ENCODE results near the gene DAD1.
A peak's percentile ranks its signal among the peaks of the same experiment; 100 is the strongest.

The DAD1 gene

GRCh38 chr14:22614240-22614799, 25.3 kb upstream of the DAD1 start:
- Histone ChIP-seq H3K27me3 (ENCODE audit: insufficient read depth, low read length) (no peaks in the 10 kb centered on the region), H3K4me1 (ENCODE audit: insufficient read depth, low read length) (peaks cover 10% of the 10 kb centered on the region), H3K4me3 (ENCODE audit: low read length) (no peak overlapping the region), H3K9me3 (ENCODE audit: insufficient read depth, low read depth, low read length) (no peaks in the 10 kb centered on the region), H3K27ac (ENCODE audit: low read depth, low read length) (peak overlapping the region; percentile 21), H3K36me3 (ENCODE audit: insufficient read depth, low read length) (peaks cover 25% of the 10 kb centered on the region), H3K9ac (ENCODE audit: low read depth, low read length) (no peak overlapping the region)
- 64% methylated on average over 6 of the region's 6 CpGs for WGBS

- Histone ChIP-seq H3K4me1 (ENCODE audit: insufficient read depth, low read length) (peaks cover 10% of the 10 kb centered on the region), H3K27ac (ENCODE audit: low read depth, low read length) (no peak overlapping the region), H3K4me3 (ENCODE audit: low read length) (no peak overlapping the region), H3K9ac (ENCODE audit: low read depth, low read length) (no peak overlapping the region), H3K36me3 (ENCODE audit: insufficient read depth, low read length) (peaks cover 27% of the 10 kb centered on the region), H3K9me3 (ENCODE audit: insufficient read depth, low read depth, low read length) (no peaks in the 10 kb centered on the region), H3K27me3 (ENCODE audit: insufficient read depth, low read length) (no peaks in the 10 kb centered on the region)
- 67% methylated on average over 2 of the region's 3 CpGs for WGBS
Measured at GRCh38 chr14:22613736-22614239, 24.8 kb upstream of the DAD1 start.

- Histone ChIP-seq H3K9ac (ENCODE audit: low read depth, low read length) (no peak overlapping the region), H3K4me1 (ENCODE audit: insufficient read depth, low read length) (peaks cover 10% of the 10 kb centered on the region), H3K4me3 (ENCODE audit: low read length) (no peak overlapping the region), H3K36me3 (ENCODE audit: insufficient read depth, low read length) (peaks cover 29% of the 10 kb centered on the region), H3K27ac (ENCODE audit: low read depth, low read length) (no peak overlapping the region), H3K27me3 (ENCODE audit: insufficient read depth, low read length) (no peaks in the 10 kb centered on the region), H3K9me3 (ENCODE audit: insufficient read depth, low read depth, low read length) (no peaks in the 10 kb centered on the region)
- WGBS = 79% methylated on average over 2 of the region's 2 CpGs
Measured at GRCh38 chr14:22613106-22613695, 24.2 kb upstream of the DAD1 start.

GRCh38 chr14:22610931-22611330, 21.9 kb upstream of the DAD1 start:
- peaks cover 51% of the 10 kb centered on the region for H3K36me3 ChIP-seq (ENCODE audit: insufficient read depth, low read length)

GRCh38 chr14:22607291-22607690, 18.3 kb upstream of the DAD1 start:
- peaks cover 78% of the 10 kb centered on the region for H3K36me3 ChIP-seq (ENCODE audit: insufficient read depth, low read length)
- 92% methylated on average over 3 of the region's 3 CpGs for WGBS

More at GRCh38 chr14:22610931-22611330, 21.9 kb upstream of the DAD1 start:
- Histone ChIP-seq H3K9me3 (ENCODE audit: insufficient read depth, low read depth, low read length) (no peaks in the 10 kb centered on the region), H3K4me1 (ENCODE audit: insufficient read depth, low read length) (peaks cover 10% of the 10 kb centered on the region), H3K9ac (ENCODE audit: low read depth, low read length) (no peak overlapping the region), H3K27ac (ENCODE audit: low read depth, low read length) (no peak overlapping the region), H3K27me3 (ENCODE audit: insufficient read depth, low read length) (no peaks in the 10 kb centered on the region), H3K4me3 (ENCODE audit: low read length) (no peak overlapping the region)
- 94% methylated on average over 1 of the region's 2 CpGs for WGBS

GRCh38 chr14:22606380-22606779, 17.4 kb upstream of the DAD1 start:
- Histone ChIP-seq H3K27me3 (ENCODE audit: insufficient read depth, low read length) (no peaks in the 10 kb centered on the region), H3K9me3 (ENCODE audit: insufficient read depth, low read depth, low read length) (no peaks in the 10 kb centered on the region), H3K4me1 (ENCODE audit: insufficient read depth, low read length) (no peaks in the 10 kb centered on the region), H3K36me3 (ENCODE audit: insufficient read depth, low read length) (peaks cover 79% of the 10 kb centered on the region), H3K27ac (ENCODE audit: low read depth, low read length) (no peak overlapping the region), H3K9ac (ENCODE audit: low read depth, low read length) (no peak overlapping the region), H3K4me3 (ENCODE audit: low read length) (no peak overlapping the region)
- WGBS = 82% methylated on average over 6 of the region's 6 CpGs

More at GRCh38 chr14:22607291-22607690, 18.3 kb upstream of the DAD1 start:
- Histone ChIP-seq H3K9me3 (ENCODE audit: insufficient read depth, low read depth, low read length) (no peaks in the 10 kb centered on the region), H3K4me1 (ENCODE audit: insufficient read depth, low read length) (no peaks in the 10 kb centered on the region), H3K9ac (ENCODE audit: low read depth, low read length) (no peak overlapping the region), H3K27ac (ENCODE audit: low read depth, low read length) (no peak overlapping the region), H3K27me3 (ENCODE audit: insufficient read depth, low read length) (no peaks in the 10 kb centered on the region), H3K4me3 (ENCODE audit: low read length) (no peak overlapping the region)

GRCh38 chr14:22602862-22603261, 13.8 kb upstream of the DAD1 start:
- Histone ChIP-seq H3K4me3 (ENCODE audit: low read length) (no peak overlapping the region), H3K36me3 (ENCODE audit: insufficient read depth, low read length) (peaks cover 53% of the 10 kb centered on the region), H3K27ac (ENCODE audit: low read depth, low read length) (no peak overlapping the region), H3K9me3 (ENCODE audit: insufficient read depth, low read depth, low read length) (no peaks in the 10 kb centered on the region), H3K4me1 (ENCODE audit: insufficient read depth, low read length) (no peaks in the 10 kb centered on the region), H3K27me3 (ENCODE audit: insufficient read depth, low read length) (no peaks in the 10 kb centered on the region), H3K9ac (ENCODE audit: low read depth, low read length) (no peak overlapping the region)

- Histone ChIP-seq H3K4me1 (ENCODE audit: insufficient read depth, low read length) (peaks cover 6% of the 10 kb centered on the region; the same call in 1 of the 2 replicates), H3K4me3 (ENCODE audit: low read length) (no peak overlapping the region), H3K27me3 (ENCODE audit: insufficient read depth, low read length) (no peaks in the 10 kb centered on the region), H3K27ac (ENCODE audit: low read depth, low read length) (no peak overlapping the region), H3K36me3 (ENCODE audit: insufficient read depth, low read length) (peaks cover 44% of the 10 kb centered on the region), H3K9ac (ENCODE audit: low read depth, low read length) (no peak overlapping the region), H3K9me3 (ENCODE audit: insufficient read depth, low read depth, low read length) (no peaks in the 10 kb centered on the region)
- 96% methylated on average over 5 of the region's 5 CpGs for WGBS
Measured at GRCh38 chr14:22601996-22602395, 13.0 kb upstream of the DAD1 start.

- Histone ChIP-seq H3K27ac (ENCODE audit: low read depth, low read length) (no peak overlapping the region), H3K4me3 (ENCODE audit: low read length) (no peak overlapping the region), H3K9ac (ENCODE audit: low read depth, low read length) (no peak overlapping the region), H3K27me3 (ENCODE audit: insufficient read depth, low read length) (no peaks in the 10 kb centered on the region), H3K9me3 (ENCODE audit: insufficient read depth, low read depth, low read length) (no peaks in the 10 kb centered on the region), H3K36me3 (ENCODE audit: insufficient read depth, low read length) (peaks cover 40% of the 10 kb centered on the region), H3K4me1 (ENCODE audit: insufficient read depth, low read length) (peaks cover 6% of the 10 kb centered on the region; the same call in 1 of the 2 replicates)
- 96% methylated on average over 2 of the region's 2 CpGs for WGBS
Measured at GRCh38 chr14:22601456-22601855, 12.4 kb upstream of the DAD1 start.

- Histone ChIP-seq H3K9ac (ENCODE audit: low read depth, low read length) (no peak overlapping the region), H3K4me3 (ENCODE audit: low read length) (no peak overlapping the region), H3K36me3 (ENCODE audit: insufficient read depth, low read length) (peaks cover 25% of the 10 kb centered on the region; the same call in 1 of the 2 replicates), H3K9me3 (ENCODE audit: insufficient read depth, low read depth, low read length) (no peaks in the 10 kb centered on the region), H3K27ac (ENCODE audit: low read depth, low read length) (no peak overlapping the region), H3K4me1 (ENCODE audit: insufficient read depth, low read length) (peaks cover 6% of the 10 kb centered on the region; the same call in 1 of the 2 replicates), H3K27me3 (ENCODE audit: insufficient read depth, low read length) (no peaks in the 10 kb centered on the region)
Measured at GRCh38 chr14:22600027-22600426, 11.0 kb upstream of the DAD1 start.

- no peak overlapping the region for H3K9ac ChIP-seq (ENCODE audit: low read depth, low read length)
- no peak overlapping the region for H3K27ac ChIP-seq (ENCODE audit: low read depth, low read length)
- no peaks in the 10 kb centered on the region for H3K27me3 ChIP-seq (ENCODE audit: insufficient read depth, low read length)
- peaks cover 6% of the 10 kb centered on the region; the same call in 1 of the 2 replicates for H3K4me1 ChIP-seq (ENCODE audit: insufficient read depth, low read length)
- 92% methylated on average over 3 of the region's 3 CpGs for WGBS
- peaks cover 20% of the 10 kb centered on the region; the same call in 1 of the 2 replicates for H3K36me3 ChIP-seq (ENCODE audit: insufficient read depth, low read length)
- peak overlapping the region; percentile 94 for H3K4me3 ChIP-seq (ENCODE audit: low read length)
- no peaks in the 10 kb centered on the region for H3K9me3 ChIP-seq (ENCODE audit: insufficient read depth, low read depth, low read length)
Measured at GRCh38 chr14:22599349-22599748, 10.3 kb upstream of the DAD1 start.

All from HUES64 (cell line).